ENCODE data around the gene TMCC2. TPM values are rescaled to one million over a fixed set of nuclear protein-coding genes. Genes with fewer than 3 reads are reported as not detected.

The TMCC2 gene
- total and polyA plus RNA-seq, 2 of the 4 experiments (the other 2 are of a cell fraction), result 2.0 to 4.2 TPM

GRCh38 chr1:205293350-205294074 is 65.8 kb downstream of the TMCC2 start (continued):
- TF ChIP-seq ELK1 (IDR thresholded peaks at IDR 0.05; ENCODE audit: borderline replicate concordance, low read depth, low read length), result no peak
